SK-N-SH (cell line): ENCODE data around the gene RFT1. TPM values are rescaled to one million over a fixed set of nuclear protein-coding genes. Genes with fewer than 3 reads are reported as not detected.

Experiments
- CTCF ChIA-PET: fragments of 300-600, 350-600 bp; formaldehyde crosslinking; extraction: SDS; loops from one replicate; lab custom pipeline; 2021; lab: Yijun Ruan, JAX
- POLR2A ChIA-PET: fragments of 350-600 bp; sonication (Branson Sonifier 250); formaldehyde crosslinking; extraction: SDS; loops from one replicate; lab custom pipeline; 2020; ENCODE audit warnings: antibody characterized with exemption, inconsistent platforms; lab: Yijun Ruan, JAX
- DNase-seq: peaks from one replicate; pipeline ENCODE4 v3.0.0; 2012
- H2AFZ ChIP-seq: fragments of 200-600 bp; sonication (generic); 2 replicates; pipeline ENCODE4 v1.8.1; 2016; ENCODE audit warnings: antibody characterized with exemption, mild to moderate bottlenecking, low read depth
- H3F3A ChIP-seq: fragments of 200-600 bp; sonication (generic); replicated peaks from 2 replicates; pipeline ENCODE3; 2016; ENCODE audit warnings: antibody characterized with exemption, mild to moderate bottlenecking; ENCODE audit not compliant: insufficient read depth
- H3K27ac ChIP-seq, 2 experiments: fragments of 200-500 bp in 1 of 2; fragments of 200-600 bp in 1 of 2; sonication (Bioruptor generic) in 1 of 2; sonication (generic), shearing (Covaris generic) in 1 of 2; 2 replicates each; pipeline versions ENCODE4 v1.5.1 to v1.6.1; 2014 to 2016; ENCODE audit warnings: low read depth in 2 of 2, inconsistent platforms in 1 of 2, low read length in 1 of 2, mild to moderate bottlenecking in 1 of 2, mixed read lengths in 1 of 2
- H3K27me3 ChIP-seq: fragments of 200-600 bp; sonication (generic), shearing (Covaris generic); 2 replicates; pipeline ENCODE4 v1.6.1; 2016; ENCODE audit warnings: mixed run types; ENCODE audit not compliant: insufficient read depth
- H3K36me3 ChIP-seq, 2 experiments: fragments of 200-500 bp in 1 of 2; fragments of 200-600 bp in 1 of 2; sonication (Bioruptor generic) in 1 of 2; sonication (generic) in 1 of 2; replicated peaks in 1 of 2; 2 replicates each; pipeline versions ENCODE3 to v1.5.1; 2014 to 2016; ENCODE audit warnings: low read length in 1 of 2, mild to moderate bottlenecking in 1 of 2; ENCODE audit not compliant: insufficient read depth in 2 of 2, control insufficient read depth in 1 of 2
- H3K4me1 ChIP-seq, 2 experiments: fragments of 200-500 bp in 1 of 2; fragments of 200-600 bp in 1 of 2; sonication (Bioruptor generic) in 1 of 2; sonication (generic), shearing (Covaris generic) in 1 of 2; 2 replicates each; pipeline versions ENCODE4 v1.5.1 to v1.6.1; 2014 to 2016; ENCODE audit warnings: low read depth in 1 of 2, low read length in 1 of 2, mixed run types in 1 of 2; ENCODE audit not compliant: insufficient read depth in 2 of 2, control insufficient read depth in 1 of 2
- H3K4me2 ChIP-seq: fragments of 200-600 bp; sonication (generic), shearing (Covaris generic); 2 replicates; pipeline ENCODE4 v1.6.1; 2017; ENCODE audit warnings: mixed run types
- H3K4me3 ChIP-seq, 2 experiments: fragments of 200-500 bp in 1 of 2; fragments of 200-600 bp in 1 of 2; sonication (Bioruptor generic) in 1 of 2; sonication (generic), shearing (Covaris generic) in 1 of 2; 2 replicates each; pipeline versions ENCODE4 v1.5.1 to v1.8.1; 2014 to 2016; ENCODE audit warnings: low read depth in 2 of 2, inconsistent platforms in 1 of 2, low read length in 1 of 2, mild to moderate bottlenecking in 1 of 2, mixed read lengths in 1 of 2, moderate library complexity in 1 of 2
- H3K79me2 ChIP-seq: fragments of 200-600 bp; sonication (generic); 2 replicates; pipeline ENCODE4 v1.8.1; 2017; ENCODE audit warnings: mild to moderate bottlenecking; ENCODE audit not compliant: insufficient read depth
- H3K9ac ChIP-seq: fragments of 200-600 bp; sonication (generic); 2 replicates; pipeline ENCODE4 v1.6.1; 2017; ENCODE audit warnings: mixed run types
- H3K9me2 ChIP-seq: fragments of 200-600 bp; sonication (generic); 2 replicates; pipeline ENCODE4 v1.6.1; 2017; ENCODE audit warnings: mixed run types
- H3K9me3 ChIP-seq: fragments of 200-600 bp; sonication (generic); 2 replicates; pipeline ENCODE4 v1.6.1; 2017; ENCODE audit warnings: mixed run types, mild to moderate bottlenecking, moderate library complexity
- H4K20me1 ChIP-seq: fragments of 200-600 bp; sonication (generic); 2 replicates; pipeline ENCODE4 v1.6.1; 2017; ENCODE audit warnings: mild to moderate bottlenecking, mixed run types; ENCODE audit not compliant: insufficient read depth
- ELF1 ChIP-seq: IDR thresholded peaks from 2 replicates; pipeline ENCODE4 v1.4.0; 2012
- FOSL2 ChIP-seq: IDR thresholded peaks from 2 replicates; pipeline ENCODE4 v1.4.0; 2012; ENCODE audit warnings: low read depth, mild to moderate bottlenecking, moderate library complexity, borderline replicate concordance
- GATA2 ChIP-seq: sonication (generic); formaldehyde crosslinking; IDR thresholded peaks from 2 replicates; pipeline ENCODE4 v1.5.0; 2020; ENCODE audit warnings: mild to moderate bottlenecking, missing genetic modification reagents
- IRF3 ChIP-seq: fragments of 150-350 bp; IDR thresholded peaks from 2 replicates; pipeline ENCODE4 v1.6.1; 2016; ENCODE audit warnings: mild to moderate bottlenecking, low read depth, low read length
- MEF2A ChIP-seq: IDR thresholded peaks from 2 replicates; pipeline ENCODE4 v1.4.0; 2012; ENCODE audit warnings: low read depth, borderline replicate concordance
- NRF1 ChIP-seq: IDR thresholded peaks from 2 replicates; pipeline ENCODE4 v1.6.1; 2012; ENCODE audit warnings: low read depth, mild to moderate bottlenecking, low read length
- SIN3A ChIP-seq: IDR thresholded peaks from 2 replicates; pipeline ENCODE4 v1.6.1; 2012; ENCODE audit warnings: low read depth, mild to moderate bottlenecking, low read length, moderate library complexity, borderline replicate concordance
- TAF1 ChIP-seq: IDR thresholded peaks from 2 replicates; pipeline ENCODE4 v1.6.1; 2012; ENCODE audit warnings: low read depth, mild to moderate bottlenecking, low read length, moderate library complexity, borderline replicate concordance
- TCF12 ChIP-seq: IDR thresholded peaks from 2 replicates; pipeline ENCODE4 v1.4.0; 2012
- TEAD4 ChIP-seq: IDR thresholded peaks from 2 replicates; pipeline ENCODE4 v1.4.0; 2012; ENCODE audit warnings: mild to moderate bottlenecking, borderline replicate concordance; ENCODE audit not compliant: insufficient read depth
- USF1 ChIP-seq: IDR thresholded peaks from 2 replicates; pipeline ENCODE4 v1.4.0; 2012; ENCODE audit warnings: low read depth, borderline replicate concordance
- WGBS: methylation state at CpG from one replicate; pipeline ENCODE4 v1.1.6; 2017; ENCODE audit warnings: low lambda C conversion rate; 5-methylcytosine and 5-hydroxymethylcytosine counted together
- polyA plus RNA-seq, 3 experiments: library from polyadenylated mRNA; depleted of rRNA; stranded (reverse); fragments of >200 nt; gene quantifications; 2 replicates each; pipeline ENCODE4 v1.2.3, GENCODE V29; 2012
- TF ChIP-seq, protein P1 (sequence below): fragments of 200-600 bp; sonication (generic); IDR thresholded peaks from 2 replicates; pipeline ENCODE4 v1.6.1; 2017; ENCODE audit warnings: antibody characterized with exemption, mild to moderate bottlenecking, moderate library complexity

Gene RFT1
- polyA plus RNA-seq, 1 of the 3 experiments (the other 2 are of a cell fraction), result 13.8 TPM

DNA sequence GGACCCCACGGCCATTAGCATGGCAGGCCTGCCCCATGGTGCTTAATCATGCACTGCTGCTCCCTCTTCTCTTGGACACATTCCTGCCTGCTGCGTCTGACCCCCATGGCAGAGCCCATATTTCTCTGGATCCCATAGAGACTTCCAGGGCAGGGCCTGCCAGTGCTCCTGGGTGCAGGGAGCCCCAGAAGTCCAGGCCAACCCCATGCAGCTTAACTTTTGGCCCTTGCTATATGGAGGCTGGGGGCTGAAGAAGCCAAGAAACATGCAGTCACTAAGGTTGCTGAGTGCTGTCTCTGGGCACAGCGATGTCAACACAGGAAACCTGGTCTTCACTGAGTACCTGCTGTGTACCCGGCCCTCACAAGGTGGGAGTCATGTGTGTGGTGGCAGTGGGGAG is 19.5 kb upstream of the RFT1 start:
- CTCF ChIA-PET, result interaction anchor here (1.0 to 2.8 kb wide), 3 partner anchors 11 to 15 kb away, joined by 3 to 10 read pairs (median 5); partner anchors contain the start of gene PRKCD
- DNase-seq, result no peak
- H3K4me2 ChIP-seq, result no peak overlapping the region

DNA sequence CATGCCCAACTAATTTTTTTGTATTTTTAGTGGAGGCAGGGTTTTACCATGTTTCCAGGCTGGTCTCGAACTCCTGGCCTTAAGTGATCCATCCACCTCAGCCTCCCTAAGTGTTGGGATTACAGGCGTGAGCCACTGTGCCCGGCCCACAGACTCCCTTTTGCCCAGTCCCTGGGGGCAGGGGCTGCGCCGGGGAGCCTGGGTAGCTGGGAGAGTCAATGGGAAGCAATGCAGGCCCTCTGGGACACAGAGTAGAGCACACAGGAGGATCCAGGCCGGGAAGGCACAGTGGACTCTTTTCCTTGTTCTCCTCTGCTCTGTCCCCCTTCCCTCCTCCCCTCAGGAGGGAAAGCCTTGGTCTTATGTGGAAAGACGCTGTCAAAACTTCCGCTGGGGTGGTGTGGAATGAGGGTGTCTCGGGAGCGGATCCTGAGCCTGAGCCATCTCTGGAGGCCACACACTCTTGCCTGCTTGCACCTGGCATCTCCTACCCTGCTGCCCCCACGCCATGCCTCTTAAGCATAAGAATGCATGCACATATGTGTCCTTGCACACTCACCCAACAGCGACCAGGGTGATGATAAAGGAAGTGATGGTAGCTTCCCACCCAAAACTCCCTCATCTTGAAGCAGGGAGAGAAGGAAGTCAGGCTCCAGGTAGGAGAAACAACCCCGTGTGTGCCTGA is 18.9 kb upstream of the RFT1 start:
- Histone ChIP-seq H3K9ac (no peak overlapping the region), H3K27ac (no peak overlapping the region), H3K27me3 (no peaks in the 10 kb centered on the region), H3K4me3 (no peak overlapping the region), H3K4me2 (no peak overlapping the region), H2AFZ (no peak overlapping the region), H3K4me1 (peaks cover 0 to 5% of the 10 kb centered on the region in 2 experiments; a peak in 2 of 4 replicates), H3F3A (no peaks in the 10 kb centered on the region), H3K79me2 (no peaks in the 10 kb centered on the region), H3K9me2 (no peaks in the 10 kb centered on the region), H4K20me1 (no peaks in the 10 kb centered on the region), H3K9me3 (no peaks in the 10 kb centered on the region), H3K36me3 (no peaks in the 10 kb centered on the region)
- WGBS, result 96% methylated on average over 8 of the region's 13 CpGs
- TF ChIP-seq NRF1, result no peak
- TF ChIP-seq GATA2 (CRISPR knock-in tag), result no peak
- TF ChIP-seq SIN3A, result no peak
- TF ChIP-seq, protein P1, sequence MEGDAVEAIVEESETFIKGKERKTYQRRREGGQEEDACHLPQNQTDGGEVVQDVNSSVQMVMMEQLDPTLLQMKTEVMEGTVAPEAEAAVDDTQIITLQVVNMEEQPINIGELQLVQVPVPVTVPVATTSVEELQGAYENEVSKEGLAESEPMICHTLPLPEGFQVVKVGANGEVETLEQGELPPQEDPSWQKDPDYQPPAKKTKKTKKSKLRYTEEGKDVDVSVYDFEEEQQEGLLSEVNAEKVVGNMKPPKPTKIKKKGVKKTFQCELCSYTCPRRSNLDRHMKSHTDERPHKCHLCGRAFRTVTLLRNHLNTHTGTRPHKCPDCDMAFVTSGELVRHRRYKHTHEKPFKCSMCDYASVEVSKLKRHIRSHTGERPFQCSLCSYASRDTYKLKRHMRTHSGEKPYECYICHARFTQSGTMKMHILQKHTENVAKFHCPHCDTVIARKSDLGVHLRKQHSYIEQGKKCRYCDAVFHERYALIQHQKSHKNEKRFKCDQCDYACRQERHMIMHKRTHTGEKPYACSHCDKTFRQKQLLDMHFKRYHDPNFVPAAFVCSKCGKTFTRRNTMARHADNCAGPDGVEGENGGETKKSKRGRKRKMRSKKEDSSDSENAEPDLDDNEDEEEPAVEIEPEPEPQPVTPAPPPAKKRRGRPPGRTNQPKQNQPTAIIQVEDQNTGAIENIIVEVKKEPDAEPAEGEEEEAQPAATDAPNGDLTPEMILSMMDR, result no peak
- TF ChIP-seq TAF1, result no peak
- no peak for TF ChIP-seq ELF1
- no peak for TF ChIP-seq TCF12
- TF ChIP-seq MEF2A, result no peak
- no peak for TF ChIP-seq TEAD4
- no peak for TF ChIP-seq FOSL2
- ChIA-PET CTCF (interaction anchor here (1.0 to 2.9 kb wide), 5 partner anchors 11 to 47 kb away, joined by 3 to 18 read pairs (median 5); partner anchors contain the start of gene PRKCD), POLR2A (no interaction called here)
- no peak for DNase-seq

More for the DNA sequence above, 19.5 kb upstream of the RFT1 start:
- Histone ChIP-seq H3K36me3 (no peaks in the 10 kb centered on the region), H3K9me3 (no peaks in the 10 kb centered on the region), H3F3A (no peaks in the 10 kb centered on the region), H3K27ac (no peak overlapping the region), H3K4me3 (no peak overlapping the region), H3K79me2 (no peaks in the 10 kb centered on the region), H3K4me1 (peaks cover 0 to 5% of the 10 kb centered on the region in 2 experiments; a peak in 2 of 4 replicates), H3K9me2 (no peaks in the 10 kb centered on the region), H4K20me1 (no peaks in the 10 kb centered on the region), H2AFZ (no peak overlapping the region), H3K9ac (no peak overlapping the region), H3K27me3 (no peaks in the 10 kb centered on the region)
- WGBS, result 90% methylated on average over 2 of the region's 4 CpGs
- POLR2A ChIA-PET, result no interaction called here
- TF ChIP-seq GATA2 (CRISPR knock-in tag) (no peak), USF1 (no peak), IRF3 (no peak), SIN3A (no peak)
